ENCODE data around the gene B4GALT3.

DNA sequence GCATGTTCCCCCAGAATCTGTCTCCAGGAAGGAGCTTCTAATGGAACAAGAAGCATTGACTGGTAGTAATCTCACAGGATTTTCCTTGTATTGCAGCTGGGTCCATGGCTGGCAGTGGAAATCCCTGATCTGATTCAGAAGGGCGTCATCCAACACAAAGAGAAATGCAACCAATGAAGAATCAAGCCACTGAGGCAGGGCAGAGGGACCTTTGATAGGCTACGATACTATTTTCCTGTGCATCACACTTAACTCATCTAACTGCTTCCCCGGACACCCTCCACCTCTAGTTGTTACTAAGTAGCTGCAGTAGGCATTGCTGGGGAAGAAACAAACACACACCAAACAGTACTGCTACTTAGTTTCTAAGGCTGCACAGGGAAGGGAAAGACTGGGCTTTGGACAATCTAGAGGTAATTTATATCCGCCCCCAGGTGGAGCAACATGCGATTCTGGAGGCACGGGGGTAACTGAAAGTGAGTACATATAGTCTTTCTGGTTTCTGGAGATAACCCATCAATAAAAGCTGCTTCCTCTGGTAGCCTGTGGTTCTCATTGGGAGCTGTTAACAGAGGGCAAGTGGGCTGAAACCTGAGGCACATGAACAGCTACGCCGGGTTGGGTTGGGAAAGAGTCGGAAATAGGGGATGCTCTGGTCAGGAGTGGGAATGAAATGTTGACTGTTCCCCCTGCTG lies 18.8 kb downstream of the B4GALT3 start:
- TF ChIP-seq, protein P1, sequence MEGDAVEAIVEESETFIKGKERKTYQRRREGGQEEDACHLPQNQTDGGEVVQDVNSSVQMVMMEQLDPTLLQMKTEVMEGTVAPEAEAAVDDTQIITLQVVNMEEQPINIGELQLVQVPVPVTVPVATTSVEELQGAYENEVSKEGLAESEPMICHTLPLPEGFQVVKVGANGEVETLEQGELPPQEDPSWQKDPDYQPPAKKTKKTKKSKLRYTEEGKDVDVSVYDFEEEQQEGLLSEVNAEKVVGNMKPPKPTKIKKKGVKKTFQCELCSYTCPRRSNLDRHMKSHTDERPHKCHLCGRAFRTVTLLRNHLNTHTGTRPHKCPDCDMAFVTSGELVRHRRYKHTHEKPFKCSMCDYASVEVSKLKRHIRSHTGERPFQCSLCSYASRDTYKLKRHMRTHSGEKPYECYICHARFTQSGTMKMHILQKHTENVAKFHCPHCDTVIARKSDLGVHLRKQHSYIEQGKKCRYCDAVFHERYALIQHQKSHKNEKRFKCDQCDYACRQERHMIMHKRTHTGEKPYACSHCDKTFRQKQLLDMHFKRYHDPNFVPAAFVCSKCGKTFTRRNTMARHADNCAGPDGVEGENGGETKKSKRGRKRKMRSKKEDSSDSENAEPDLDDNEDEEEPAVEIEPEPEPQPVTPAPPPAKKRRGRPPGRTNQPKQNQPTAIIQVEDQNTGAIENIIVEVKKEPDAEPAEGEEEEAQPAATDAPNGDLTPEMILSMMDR (IDR thresholded peaks at IDR 0.05): no peak
- no peak for TF ChIP-seq POLR2A (IDR thresholded peaks at IDR 0.05)

Measured in heart left ventricle (tissue), 13 donors.